GM12878 (cell line): Measurements from ENCODE around the gene GALNT16. TPM values are rescaled to one million over a fixed set of nuclear protein-coding genes. Genes with fewer than 3 reads are reported as not detected.

Source experiments
- ATAC-seq: fragments of 200-7000 bp; cut with Tn5 transposase; 3 replicates; pipeline ENCODE4 v1.9.1; 2020; ENCODE audit warnings: mild to moderate bottlenecking, moderate library complexity
- BruUV-seq: library from RNA; stranded (reverse); fragments of 400-500 nt; replicated peaks from 2 replicates; lab custom pipeline; 2021; lab: Mats Ljungman, UMichigan
- CTCF ChIA-PET: fragments of 300-600 bp; sonication (Branson Sonifier 250); formaldehyde crosslinking; extraction: SDS; loops from one replicate; lab custom pipeline; 2021; ENCODE audit warnings: inconsistent platforms; lab: Yijun Ruan, JAX
- POLR2A ChIA-PET: fragments of 350-600 bp; formaldehyde crosslinking; extraction: SDS; loops from one replicate; lab custom pipeline; 2021; ENCODE audit warnings: inconsistent platforms; lab: Charles Lee
- RAD21 ChIA-PET: fragments of 300-600 bp; sonication (Branson Sonifier 250); formaldehyde crosslinking; loops from one replicate; lab custom pipeline; 2023; ENCODE audit warnings: antibody characterized with exemption; ENCODE audit not compliant: unreplicated experiment; lab: Charles Lee
- SMC1A ChIA-PET: fragments of 300-600 bp; sonication (Branson Sonifier 250); formaldehyde crosslinking; loops from one replicate; lab custom pipeline; 2023; ENCODE audit not compliant: unreplicated experiment, uncharacterized antibody; lab: Charles Lee
- DNase-seq: peaks from one replicate; pipeline ENCODE4 v3.0.0-alpha.2; 2011; ENCODE audit warnings: low read depth, low spot score
- FAIRE-seq: peaks from 3 replicates; lab custom pipeline; 2011; peaks lifted over from hg19 to GRCh38; lab: Jason Lieb, UNC
- H2AFZ ChIP-seq: 2 replicates; pipeline ENCODE4 v1.6.0; 2011; ENCODE audit warnings: low read depth, low read length, control low read depth; ENCODE audit not compliant: control insufficient read depth
- H3K27ac ChIP-seq: 2 replicates; pipeline ENCODE4 v1.5.1; 2011; ENCODE audit warnings: control low read depth; ENCODE audit not compliant: control insufficient read depth, insufficient read depth
- H3K27me3 ChIP-seq, 2 experiments: replicated peaks in 1 of 2; 2 replicates each; pipeline versions ENCODE4 v1.6.0 to v1.6.1; 2011; ENCODE audit warnings: low read length in 1 of 2; ENCODE audit not compliant: control insufficient read depth in 2 of 2, insufficient read depth in 2 of 2
- H3K36me3 ChIP-seq, 2 experiments: 2 replicates each; pipeline ENCODE4 v1.5.1; 2011; ENCODE audit warnings: low read length in 1 of 2; ENCODE audit not compliant: control insufficient read depth in 2 of 2, insufficient read depth in 2 of 2
- H3K4me1 ChIP-seq: 2 replicates; pipeline ENCODE4 v1.6.1; 2011; ENCODE audit warnings: mild to moderate bottlenecking, low read length, moderate library complexity, mixed read lengths; ENCODE audit not compliant: control insufficient read depth, insufficient read depth
- H3K4me2 ChIP-seq: 2 replicates; pipeline ENCODE4 v1.6.0; 2011; ENCODE audit warnings: control low read depth; ENCODE audit not compliant: control insufficient read depth, insufficient read depth
- H3K4me3 ChIP-seq: fragments of 200-600 bp; sonication (generic); 2 replicates; pipeline ENCODE4 v1.5.1; 2016
- H3K79me2 ChIP-seq: 2 replicates; pipeline ENCODE4 v1.6.0; 2011; ENCODE audit warnings: low read length; ENCODE audit not compliant: control insufficient read depth, insufficient read depth
- H3K9ac ChIP-seq: 2 replicates; pipeline ENCODE4 v1.8.0; 2011; ENCODE audit warnings: low read length, control low read depth, mixed read lengths; ENCODE audit not compliant: control insufficient read depth, insufficient read depth
- H3K9me3 ChIP-seq: replicated peaks from 3 replicates; pipeline ENCODE4 v1.5.1; 2011; ENCODE audit warnings: mild to moderate bottlenecking, low read length; ENCODE audit not compliant: control insufficient read depth, insufficient read depth
- H4K20me1 ChIP-seq: 2 replicates; pipeline ENCODE4 v1.6.0; 2011; ENCODE audit not compliant: control insufficient read depth, insufficient read depth
- GABPA ChIP-seq: IDR thresholded peaks from 2 replicates; pipeline ENCODE4 v1.6.1; 2014; ENCODE audit warnings: antibody characterized with exemption, low read depth, mild to moderate bottlenecking, inconsistent platforms
- RELA ChIP-seq: fragments of 450-650 bp; IDR thresholded peaks from 2 replicates; pipeline ENCODE4 v1.8.0; 2014; ENCODE audit warnings: borderline replicate concordance; ENCODE audit not compliant: partially characterized antibody
- WGBS: methylation state at CpG from one replicate; pipeline ENCODE4 v1.1.6; 2016; ENCODE audit warnings: low lambda C conversion rate; ENCODE audit not compliant: insufficient replicate concordance, insufficient coverage; ENCODE audit errors: missing lambda C conversion rate; 5-methylcytosine and 5-hydroxymethylcytosine counted together
- in situ Hi-C: fragments of 300-500 bp; cut with MboI; formaldehyde crosslinking; loops from 9 replicates; pipeline ENCODE4 v1.14.3; 2018; ENCODE audit warnings: mixed read lengths
- intact Hi-C: fragments of 100-400 bp; cut with micrococcal nuclease; formaldehyde crosslinking; loops from one replicate; pipeline ENCODE4 v1.14.2; 2022; ENCODE audit not compliant: unreplicated experiment
- polyA plus RNA-seq, 11 experiments: library from polyadenylated mRNA; depleted of rRNA in 4 of 11; unstranded in 6 of 11; stranded (reverse) in 5 of 11; fragments of >200 nt; fragmentation: Nextera tagmentation in 4 of 11; fragmentation: Illumina TruSeq in 1 of 11; extraction: Ambion mirVana in 4 of 11; extraction: Trizol in 1 of 11; gene quantifications; 1 replicate in 1 of 11; 2 replicates in 10 of 11; pipeline versions ENCODE4 v1.2.1 to v1.2.3, GENCODE V29; 2011 to 2016; ENCODE audit warnings: inconsistent platforms in 2 of 11, missing spikeins in 2 of 11, low read depth in 1 of 11
- total RNA-seq, 4 experiments: library from RNA; depleted of rRNA in 3 of 4; stranded (reverse); fragments of >200 nt in 3 of 4; fragmentation: Illumina TruSeq in 1 of 4; extraction: Trizol in 1 of 4; gene quantifications; 2 replicates each; pipeline versions ENCODE4 v1.2.1 to v1.2.3, GENCODE V29; 2013 to 2021
- TF ChIP-seq, protein P1 (sequence below): fragments of 450-650 bp; IDR thresholded peaks from 2 replicates; pipeline ENCODE4 v1.6.1; 2017; ENCODE audit warnings: mild to moderate bottlenecking, low read depth, inconsistent platforms; ENCODE audit not compliant: poor library complexity, severe bottlenecking

Gene GALNT16
- total and polyA plus RNA-seq, 10 of the 15 experiments (the other 5 are each of a cell fraction or from before 2014, with no cell fraction given) = under 0.01 to 0.08 (median 0.03) TPM; not detected in 3

DNA sequence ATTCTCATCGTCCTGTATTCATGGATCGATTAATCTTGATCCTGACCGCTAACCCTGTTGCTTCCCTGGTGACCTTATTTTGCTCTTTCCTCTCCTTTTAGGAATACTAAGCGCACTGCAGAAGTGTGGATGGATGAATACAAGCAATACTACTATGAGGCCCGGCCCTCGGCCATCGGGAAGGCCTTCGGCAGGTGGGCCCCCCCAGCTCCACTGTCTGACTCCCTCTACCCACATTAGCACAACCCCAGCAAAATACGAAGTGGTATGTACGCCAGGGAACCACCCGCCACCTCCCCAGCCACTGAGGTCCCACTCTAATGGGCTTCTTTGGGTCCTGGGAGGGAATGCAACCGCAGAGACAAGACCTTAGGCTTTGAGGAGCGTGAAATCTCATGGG, 79.5 kb downstream of the GALNT16 start:
- H3K27me3 ChIP-seq = no peaks in the 10 kb centered on the region; a peak in 1 of 4 replicates
- TF ChIP-seq RELA = no peak
- H3K9ac ChIP-seq = no peak overlapping the region
- no peak for ATAC-seq
- H2AFZ ChIP-seq = no peak overlapping the region
- no peak overlapping the region for H3K27ac ChIP-seq
- H3K4me1 ChIP-seq = no peaks in the 10 kb centered on the region; the same call in 1 of the 2 replicates
- H3K4me2 ChIP-seq = no peak overlapping the region
- BruUV-seq = no TSS peak
- no peaks in the 10 kb centered on the region for H3K79me2 ChIP-seq
- H3K9me3 ChIP-seq = no peaks in the 10 kb centered on the region
- in situ Hi-C loops (no loop called here), intact Hi-C loops (no loop called here)
- H3K36me3 ChIP-seq = no peaks in the 10 kb centered on the region
- H3K4me3 ChIP-seq = no peak overlapping the region
- ChIA-PET RAD21 (no interaction called here), CTCF (interaction anchor here (1.9 kb wide), 1 partner anchor 120 kb away, joined by 4 read pairs; no protein-coding TSS in a partner anchor), POLR2A (no interaction called here), SMC1A (no interaction called here)
- 52% methylated on average over 13 of the region's 13 CpGs for WGBS
- H4K20me1 ChIP-seq = no peaks in the 10 kb centered on the region
- no peak for FAIRE-seq
- DNase-seq = no peak

DNA sequence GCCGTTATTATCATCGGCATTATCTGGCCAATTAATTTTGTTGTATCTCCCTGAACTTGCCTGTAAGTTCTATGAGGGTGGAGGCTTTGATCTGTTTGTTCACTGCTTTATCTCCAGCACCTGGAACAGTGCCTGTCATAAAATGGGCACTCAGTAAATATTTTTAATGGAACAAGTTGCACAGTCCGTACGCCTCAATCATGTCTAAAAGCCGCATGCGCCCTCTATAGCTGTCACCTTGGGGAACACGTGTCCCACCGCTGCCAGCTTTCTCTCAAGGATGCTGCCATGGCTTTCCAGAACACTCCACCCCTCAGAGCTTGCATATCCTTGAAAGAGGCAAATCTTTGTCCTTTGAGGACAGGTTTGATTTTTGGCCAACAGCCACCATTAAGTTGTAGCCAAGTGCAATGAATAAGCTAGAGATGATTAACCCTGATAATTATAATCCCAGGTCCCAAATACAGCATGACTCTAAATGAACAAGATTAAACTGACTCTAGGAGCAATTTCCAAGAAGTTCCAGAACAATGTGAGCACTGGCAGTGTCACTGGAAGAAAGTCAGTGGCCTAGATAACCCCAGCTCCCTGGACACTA, 83.1 kb downstream of the GALNT16 start:
- H3K9ac ChIP-seq = no peak overlapping the region
- 86% methylated on average over 8 of the region's 8 CpGs for WGBS
- H3K4me2 ChIP-seq = no peak overlapping the region
- CTCF ChIA-PET = interaction anchor here (1.2 to 1.6 kb wide), 2 partner anchors 20 to 49 kb away, joined by 3 to 4 read pairs; no protein-coding TSS in a partner anchor
- no peak overlapping the region for H2AFZ ChIP-seq
- POLR2A ChIA-PET = interaction anchor here (2.2 kb wide), 1 partner anchor 8 kb away, joined by 6 read pairs; no protein-coding TSS in a partner anchor
- no peak for DNase-seq
- no peaks in the 10 kb centered on the region for H3K36me3 ChIP-seq
- intact Hi-C loops = no loop called here
- H3K27ac ChIP-seq = no peak overlapping the region
- in situ Hi-C loops = no loop called here
- H3K79me2 ChIP-seq = no peaks in the 10 kb centered on the region
- H3K27me3 ChIP-seq = no peaks in the 10 kb centered on the region
- no peaks in the 10 kb centered on the region for H4K20me1 ChIP-seq
- no TSS peak for BruUV-seq
- H3K4me3 ChIP-seq = no peak overlapping the region
- SMC1A ChIA-PET = interaction anchor here (1.0 to 3.2 kb wide), 4 partner anchors 8 to 27 kb away, joined by 3 to 10 read pairs (median 6); no protein-coding TSS in a partner anchor
- no peak for ATAC-seq
- RAD21 ChIA-PET = interaction anchor here (1.2 kb wide), 1 partner anchor 15 kb away, joined by 4 read pairs; no protein-coding TSS in a partner anchor
- no peak for TF ChIP-seq GABPA
- TF ChIP-seq, protein P1, sequence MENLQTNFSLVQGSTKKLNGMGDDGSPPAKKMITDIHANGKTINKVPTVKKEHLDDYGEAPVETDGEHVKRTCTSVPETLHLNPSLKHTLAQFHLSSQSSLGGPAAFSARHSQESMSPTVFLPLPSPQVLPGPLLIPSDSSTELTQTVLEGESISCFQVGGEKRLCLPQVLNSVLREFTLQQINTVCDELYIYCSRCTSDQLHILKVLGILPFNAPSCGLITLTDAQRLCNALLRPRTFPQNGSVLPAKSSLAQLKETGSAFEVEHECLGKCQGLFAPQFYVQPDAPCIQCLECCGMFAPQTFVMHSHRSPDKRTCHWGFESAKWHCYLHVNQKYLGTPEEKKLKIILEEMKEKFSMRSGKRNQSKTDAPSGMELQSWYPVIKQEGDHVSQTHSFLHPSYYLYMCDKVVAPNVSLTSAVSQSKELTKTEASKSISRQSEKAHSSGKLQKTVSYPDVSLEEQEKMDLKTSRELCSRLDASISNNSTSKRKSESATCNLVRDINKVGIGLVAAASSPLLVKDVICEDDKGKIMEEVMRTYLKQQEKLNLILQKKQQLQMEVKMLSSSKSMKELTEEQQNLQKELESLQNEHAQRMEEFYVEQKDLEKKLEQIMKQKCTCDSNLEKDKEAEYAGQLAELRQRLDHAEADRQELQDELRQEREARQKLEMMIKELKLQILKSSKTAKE = no peak
- H3K4me1 ChIP-seq = no peaks in the 10 kb centered on the region
- FAIRE-seq = no peak
- no peaks in the 10 kb centered on the region for H3K9me3 ChIP-seq
